Fibroblast of peridontal ligament (primary cell): ENCODE results near the gene PARD3.

Source experiments
- DNase-seq: peaks from one replicate; pipeline ENCODE4 v3.0.0-alpha.2; 2010; ENCODE audit errors: extremely low read depth

PARD3 gene

GRCh38 chr10:34499612-34500279, 315.4 kb downstream of the PARD3 start:
- DNase-seq: no peak

GRCh38 chr10:34498821-34499220, 316.3 kb downstream of the PARD3 start:
- DNase-seq: peak; percentile 33

DNA sequence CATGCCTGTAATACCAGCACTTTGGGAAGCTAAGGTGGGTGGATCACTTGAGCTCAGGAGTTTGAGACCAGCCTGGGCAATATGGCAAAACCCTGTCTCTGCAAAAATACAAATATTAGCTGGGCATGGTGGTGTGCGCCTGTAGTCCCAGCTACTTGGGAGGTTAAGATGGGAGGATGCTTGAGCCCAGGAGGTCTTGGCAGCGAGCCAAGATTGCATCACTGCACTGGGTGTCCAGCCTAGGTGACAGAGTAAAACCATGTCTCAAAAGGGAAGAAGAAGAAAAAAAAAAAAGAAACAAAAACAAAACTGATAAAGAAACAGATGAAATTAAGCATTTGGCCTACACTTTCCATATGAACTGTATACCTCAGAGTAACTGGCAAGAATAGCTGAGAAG, 319.2 kb downstream of the PARD3 start:
- DNase-seq: no peak

DNA sequence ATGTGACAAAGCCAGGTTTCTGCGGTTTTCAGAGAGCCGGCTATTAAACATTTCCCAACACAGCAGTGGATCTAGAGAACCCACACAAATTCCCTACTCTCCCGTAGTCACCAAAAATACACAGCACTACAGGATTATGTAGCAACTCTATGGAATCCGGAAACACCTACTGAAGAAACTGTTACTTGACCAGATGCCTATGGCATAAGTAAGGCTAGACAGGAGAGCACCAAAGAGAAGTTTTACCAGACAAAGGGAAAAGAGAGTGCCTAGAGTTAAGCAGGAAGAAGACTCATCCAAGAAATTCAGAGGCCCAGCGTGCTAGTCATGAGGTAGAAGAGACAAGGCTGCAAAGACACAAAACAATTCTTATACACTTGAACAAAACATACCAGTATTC, 321.1 kb downstream of the PARD3 start:
- DNase-seq: no peak

DNA sequence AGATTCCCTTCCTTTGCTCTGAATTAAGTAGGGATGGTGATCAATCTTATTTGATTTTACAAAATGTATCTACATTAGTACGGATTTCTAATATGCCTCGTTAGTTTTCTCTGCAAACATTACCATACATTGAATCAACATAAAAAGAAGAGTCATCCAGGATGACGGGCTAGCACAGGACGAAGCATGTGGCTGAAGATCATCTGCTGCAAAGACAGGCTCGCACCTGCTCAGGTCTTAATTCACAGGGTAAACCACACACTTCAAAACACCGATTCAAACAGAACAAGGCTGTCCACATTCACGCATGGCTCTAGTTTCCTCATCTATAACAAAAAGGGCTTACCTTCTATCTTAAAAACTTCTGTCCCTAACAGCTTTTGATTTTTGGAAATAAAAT, 323.0 kb downstream of the PARD3 start:
- no peak for DNase-seq

GRCh38 chr10:34491678-34492077, 323.4 kb downstream of the PARD3 start:
- DNase-seq: peak; percentile 25

DNA sequence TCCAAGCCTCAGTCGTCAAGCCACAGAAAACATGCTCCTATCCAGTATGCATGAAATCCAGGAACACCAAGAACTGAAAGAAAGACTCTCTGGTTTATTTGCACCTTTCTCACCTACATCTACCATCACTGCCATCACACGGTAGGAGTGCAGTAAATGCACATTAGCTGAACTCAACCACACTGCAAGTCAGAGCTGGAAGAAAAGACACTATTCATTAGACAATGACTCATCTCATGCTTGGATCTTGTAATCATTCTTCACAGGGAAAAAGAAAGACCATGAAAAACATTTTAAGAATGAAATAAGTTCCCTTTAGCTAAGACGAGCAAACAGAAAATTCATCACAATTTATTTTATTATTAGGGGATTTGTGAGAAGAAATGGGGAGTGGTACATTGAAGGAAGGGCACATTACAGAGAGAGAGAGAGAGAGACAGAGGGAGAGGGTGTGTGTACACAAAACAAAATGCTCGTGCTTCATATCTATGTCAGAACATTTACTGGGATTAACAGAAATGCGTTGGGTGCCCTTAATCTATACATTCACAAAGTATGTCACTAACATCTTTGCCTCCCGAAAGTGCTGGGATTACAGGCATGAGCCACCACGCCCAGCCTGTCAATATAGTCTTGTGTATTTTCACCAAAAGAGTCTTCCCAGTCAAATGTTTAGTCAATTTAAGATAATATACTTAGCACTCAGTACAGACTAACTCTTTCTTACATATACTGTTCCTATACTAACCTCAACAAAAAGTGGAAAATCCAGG, 324.9 kb downstream of the PARD3 start:
- DNase-seq: peak; percentile 71

DNA sequence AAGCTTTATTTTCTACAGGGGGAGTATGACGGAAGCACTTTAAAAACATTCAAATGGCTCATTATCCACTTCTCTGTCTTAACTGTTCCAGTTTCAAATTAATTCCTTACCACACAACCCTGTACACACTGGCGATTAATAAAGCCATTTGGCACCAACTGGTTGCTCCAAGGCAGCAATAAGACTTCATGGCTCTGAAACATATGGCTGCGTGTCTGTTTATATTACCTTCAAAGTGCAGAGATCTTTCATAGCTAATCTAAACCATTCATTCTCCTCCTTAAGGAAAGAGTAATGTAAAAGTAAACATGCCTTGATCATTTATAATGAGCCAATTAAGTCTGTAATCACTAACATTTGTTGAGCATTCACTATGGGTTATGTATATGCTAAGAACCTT, 325.7 kb downstream of the PARD3 start:
- peak; percentile 31 for DNase-seq

- DNase-seq: no peak
Observed at GRCh38 chr10:34488476-34489130, 326.5 kb downstream of the PARD3 start.

DNA sequence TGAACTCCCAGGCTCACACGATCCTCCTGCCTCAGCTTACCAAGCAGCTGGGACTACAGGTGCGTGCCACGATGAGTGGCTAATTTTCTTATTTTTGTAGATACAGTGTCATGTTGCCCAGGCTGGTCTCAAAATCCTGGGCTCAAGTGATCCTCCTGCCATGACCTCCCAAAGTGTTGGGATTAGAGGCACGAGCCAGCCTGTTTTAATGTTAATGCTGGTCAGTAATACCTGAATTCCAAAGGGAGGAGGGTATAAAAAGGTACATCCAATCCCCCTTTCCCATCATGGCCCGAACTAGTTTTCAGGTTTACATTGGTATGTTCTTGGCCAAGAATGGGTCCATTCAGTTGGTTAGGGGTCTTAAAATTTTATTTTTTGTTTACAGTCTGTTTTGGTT, 329.1 kb downstream of the PARD3 start:
- no peak for DNase-seq

DNA sequence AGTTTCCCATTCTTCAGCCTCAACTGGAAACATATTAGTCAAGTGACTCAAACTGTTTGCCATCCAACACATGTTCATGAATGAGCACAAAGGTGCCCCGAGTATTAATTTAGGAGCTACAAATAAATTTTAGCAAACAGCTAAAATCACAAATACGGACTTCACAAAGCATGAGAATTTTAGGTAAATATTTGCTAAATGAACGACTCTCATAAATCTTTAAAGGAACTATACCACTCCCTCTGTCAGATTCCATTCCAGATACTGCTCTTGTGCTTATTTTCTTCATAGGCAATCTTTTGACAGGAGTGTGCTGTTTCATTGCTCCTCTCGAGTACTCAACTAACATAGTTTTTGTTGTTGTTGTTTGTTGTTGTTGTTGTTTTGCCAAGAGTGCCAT, 330.9 kb downstream of the PARD3 start:
- no peak for DNase-seq

GRCh38 chr10:34480345-34480744, 334.8 kb downstream of the PARD3 start:
- no peak for DNase-seq

- no peak for DNase-seq
Observed at GRCh38 chr10:34479520-34480179, 335.4 kb downstream of the PARD3 start.

DNA sequence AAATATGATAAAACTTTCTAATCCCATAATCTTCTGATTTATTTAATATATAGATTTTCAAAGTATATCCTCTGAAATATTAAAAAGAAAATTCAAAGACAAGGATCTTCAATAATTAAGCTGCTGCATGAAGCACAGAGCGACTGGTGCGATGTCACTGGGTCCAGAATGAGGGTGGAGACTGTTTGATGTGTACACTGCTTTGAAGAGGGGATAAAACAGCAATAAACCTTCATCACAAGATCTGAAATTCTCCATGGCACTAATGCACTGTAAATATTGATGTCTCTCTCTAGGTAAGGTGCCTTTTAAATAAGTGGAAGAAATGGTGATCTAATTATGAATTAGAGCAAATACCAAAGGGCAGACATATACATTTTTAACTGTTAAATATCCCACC, 337.8 kb downstream of the PARD3 start:
- DNase-seq: no peak

DNA sequence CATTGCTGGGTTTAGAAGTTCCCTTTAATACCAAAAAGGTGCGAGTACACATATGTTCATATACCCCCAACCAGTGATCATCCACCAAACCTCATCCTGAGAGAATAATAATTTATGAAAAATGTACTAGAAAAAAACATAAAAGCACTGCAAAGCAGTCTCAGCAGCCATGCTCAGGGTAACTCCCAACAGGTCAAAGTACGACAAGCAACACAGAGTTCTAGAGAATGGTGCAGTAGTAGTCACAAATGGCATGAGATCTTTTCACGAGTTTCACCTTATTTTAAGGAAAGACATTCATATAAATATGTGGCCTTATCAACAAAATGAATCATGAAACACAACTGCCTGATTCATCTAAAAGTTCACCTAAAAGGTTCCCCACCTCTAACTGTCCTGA, 338.5 kb downstream of the PARD3 start:
- no peak for DNase-seq

GRCh38 chr10:34475786-34476185, 339.3 kb downstream of the PARD3 start:
- no peak for DNase-seq

DNA sequence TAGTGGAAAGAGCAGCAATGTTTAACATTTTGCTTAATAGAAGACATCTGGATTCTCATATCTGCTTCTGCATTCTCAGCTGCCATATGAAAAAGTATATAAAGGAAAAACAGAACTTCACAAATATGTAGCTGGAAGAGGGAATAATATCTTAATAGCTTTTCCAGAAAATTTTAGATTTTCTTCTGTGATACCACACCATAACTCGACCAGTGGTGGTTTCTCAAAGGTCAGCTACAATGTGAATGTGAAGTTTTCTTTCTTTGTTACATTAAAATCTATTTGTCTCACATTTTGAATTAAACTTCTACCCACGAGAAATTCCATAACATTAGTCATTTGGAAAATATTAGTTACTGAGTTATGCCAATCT, 339.8 kb downstream of the PARD3 start:
- peak; percentile 63 for DNase-seq

DNA sequence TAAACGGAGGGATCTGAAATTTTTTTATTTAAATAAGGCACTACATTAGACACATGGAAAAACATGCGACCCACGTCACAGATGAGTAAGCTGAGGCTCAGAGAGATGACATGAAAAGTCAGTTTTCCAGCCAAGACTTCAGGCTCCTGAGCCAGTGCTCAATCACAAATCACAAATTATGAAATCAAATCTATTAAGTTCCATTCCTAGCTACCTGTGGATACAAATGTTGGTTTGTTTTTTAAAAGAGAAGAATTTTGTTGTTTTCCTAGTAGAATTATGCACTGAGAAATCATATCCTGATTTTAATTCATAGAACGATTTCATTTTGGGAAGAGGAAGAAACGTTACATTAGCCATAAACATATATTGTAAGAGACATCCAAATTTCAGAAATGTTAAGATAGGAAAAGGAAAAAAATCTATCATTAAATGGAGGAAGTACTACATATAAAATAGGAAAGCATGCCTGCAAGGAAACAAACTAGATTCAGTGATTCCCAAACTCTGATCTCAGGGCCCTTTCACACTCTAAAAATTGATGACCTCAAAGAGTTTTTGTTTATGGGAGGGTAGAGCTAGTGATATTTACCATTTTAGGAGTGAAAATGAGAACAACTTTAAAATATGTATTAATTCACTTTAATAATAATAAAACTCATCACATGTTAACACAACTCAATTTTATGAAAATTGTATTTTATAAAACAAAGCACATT, 340.4 kb downstream of the PARD3 start:
- no peak for DNase-seq

- DNase-seq: peak; percentile 67
Observed at GRCh38 chr10:34474009-34474376, 341.1 kb downstream of the PARD3 start.

GRCh38 chr10:34473174-34474008, 341.7 kb downstream of the PARD3 start:
- DNase-seq: no peak

DNA sequence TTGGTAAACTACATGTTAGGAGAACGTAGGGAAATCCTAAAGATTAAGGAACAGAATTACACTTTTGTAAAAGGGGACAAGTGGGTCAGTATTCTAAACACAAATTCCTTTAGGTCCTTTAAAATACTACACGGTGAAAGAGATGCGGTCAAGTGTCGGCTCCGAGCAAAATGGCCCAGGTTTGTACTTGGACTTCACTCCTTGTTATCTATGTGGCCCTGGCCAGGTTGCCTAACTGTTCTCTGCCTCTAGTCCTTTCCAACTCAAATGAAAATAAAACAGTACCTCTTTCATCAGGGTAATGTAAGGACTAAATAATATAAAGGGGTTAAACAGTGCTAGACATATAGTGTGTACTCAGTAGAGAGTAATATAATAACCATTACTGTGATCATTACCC, 344.8 kb downstream of the PARD3 start:
- DNase-seq: no peak
